GM18511 (cell line): Measurements from ENCODE around the gene MTG2.

Experiments used
- ATAC-seq: cut with Tn5 transposase; IDR thresholded peaks from one replicate; pipeline ENCODE4 v1.9.1; 2021; ENCODE audit warnings: mild to moderate bottlenecking, moderate library complexity; ENCODE audit not compliant: unreplicated experiment

MTG2 gene

DNA sequence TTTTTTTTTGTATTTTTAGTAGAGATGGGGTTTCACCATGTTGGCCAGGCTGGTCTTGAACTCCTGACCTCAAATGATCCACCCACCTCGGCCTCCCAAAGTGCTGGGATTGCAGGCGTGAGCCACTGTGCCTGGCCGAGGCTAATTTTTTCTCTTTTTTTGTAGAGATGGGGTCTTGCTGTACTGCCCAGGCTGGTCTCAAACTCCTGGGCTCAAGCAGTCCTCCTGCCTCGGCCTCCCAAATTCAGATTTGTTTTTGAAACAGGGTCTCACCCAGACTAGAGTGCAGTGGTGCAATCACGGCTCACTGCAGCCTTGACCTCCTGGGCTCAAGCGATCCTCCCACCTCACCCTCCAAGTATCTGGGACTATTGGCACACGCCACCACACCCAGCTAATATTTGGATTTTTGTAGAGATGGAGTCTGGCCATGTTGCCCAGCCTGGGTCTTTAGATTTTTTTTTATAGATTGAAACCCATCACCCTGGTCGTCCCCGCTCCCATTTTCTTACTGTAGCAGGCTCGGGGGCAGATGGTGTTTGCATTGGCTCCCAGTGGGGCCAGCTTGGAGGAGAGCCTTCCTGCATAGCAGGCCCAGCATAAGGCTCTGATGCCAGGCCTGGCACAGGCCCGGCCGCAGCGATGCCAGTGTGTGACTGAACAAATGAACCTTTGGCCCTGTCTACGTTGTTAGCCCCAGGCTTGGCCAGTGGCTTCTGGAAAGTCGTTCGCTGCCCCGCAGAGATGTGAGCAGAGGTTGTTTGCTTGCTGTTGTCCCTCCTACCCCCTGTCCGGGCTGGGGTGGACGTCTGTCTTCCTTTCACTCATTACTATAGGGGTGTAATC is 4.3 kb upstream of the MTG2 start:
- no peak for ATAC-seq

GRCh38 chr20:62179162-62179504 is 3.7 kb upstream of the MTG2 start:
- ATAC-seq, result no peak

DNA sequence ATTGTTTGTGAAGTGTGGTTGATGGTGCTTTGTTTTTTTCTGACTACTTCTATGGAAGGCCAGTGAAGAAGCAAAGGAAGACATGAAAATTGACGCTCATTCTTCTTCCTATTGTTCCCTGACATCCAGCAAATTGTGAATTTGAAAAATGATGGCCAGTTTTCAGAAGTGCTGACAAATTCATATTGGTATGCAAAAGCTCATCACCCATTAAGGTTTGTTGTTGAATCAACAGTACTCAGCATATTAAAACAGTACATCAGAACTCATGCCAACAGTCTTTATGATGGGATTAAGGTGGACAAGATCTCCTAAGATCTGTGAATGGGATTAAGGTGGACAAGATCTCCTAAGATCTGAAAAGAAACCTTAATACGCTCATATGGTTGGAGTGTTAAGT is 1.0 kb upstream of the MTG2 start:
- no peak for ATAC-seq

GRCh38 chr20:62183426-62184142 is 756 bp downstream of the MTG2 start:
- ATAC-seq, result no peak

- no peak for ATAC-seq
Observed at GRCh38 chr20:62186096-62186426, 3.2 kb downstream of the MTG2 start.

DNA sequence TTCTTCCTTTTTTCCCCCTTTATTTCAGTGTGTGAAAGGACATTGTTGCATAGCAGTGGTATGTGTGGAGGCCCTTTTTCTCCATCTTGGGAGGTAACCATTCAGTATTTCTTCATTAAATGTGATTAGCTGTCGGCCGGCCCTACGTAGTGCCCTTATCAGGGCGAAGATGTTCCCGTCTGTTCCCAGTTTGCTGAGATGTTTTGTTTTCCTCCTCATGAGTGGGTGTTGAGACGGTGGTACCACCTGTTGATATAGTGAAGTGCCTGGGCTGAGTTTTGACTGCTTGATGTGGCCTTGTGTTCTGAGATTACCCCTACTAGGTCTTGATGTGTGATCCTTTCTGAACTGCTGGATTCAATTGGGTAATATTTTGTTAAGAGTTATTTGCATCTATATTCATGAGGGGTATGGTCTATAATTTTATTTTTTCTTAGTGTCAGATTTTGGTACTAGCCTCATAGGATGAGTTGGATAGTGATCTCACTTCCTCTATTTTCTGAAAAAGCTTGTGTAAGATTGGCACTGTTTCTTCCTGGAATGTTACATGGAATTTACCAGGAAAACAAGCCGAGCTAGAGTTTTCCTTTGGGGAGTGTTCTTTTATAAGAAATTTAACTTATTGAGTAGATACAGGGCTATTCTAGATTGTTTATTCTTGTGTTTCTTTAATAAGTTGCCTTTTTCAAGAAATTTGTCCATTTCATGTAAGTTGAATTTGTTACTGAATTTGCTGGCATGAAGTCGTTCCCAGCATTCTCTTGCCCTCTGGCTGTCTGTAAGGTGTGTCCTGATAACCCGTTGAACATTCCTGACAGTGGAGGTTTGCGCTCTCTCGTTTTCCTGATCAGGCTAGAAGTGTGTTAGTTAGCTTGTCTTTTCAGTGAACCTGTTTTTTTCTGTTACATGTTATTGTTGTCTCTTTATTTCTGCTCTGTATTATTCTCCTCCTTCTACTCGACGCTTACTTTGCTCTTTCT is 4.3 kb downstream of the MTG2 start:
- no peak for ATAC-seq

DNA sequence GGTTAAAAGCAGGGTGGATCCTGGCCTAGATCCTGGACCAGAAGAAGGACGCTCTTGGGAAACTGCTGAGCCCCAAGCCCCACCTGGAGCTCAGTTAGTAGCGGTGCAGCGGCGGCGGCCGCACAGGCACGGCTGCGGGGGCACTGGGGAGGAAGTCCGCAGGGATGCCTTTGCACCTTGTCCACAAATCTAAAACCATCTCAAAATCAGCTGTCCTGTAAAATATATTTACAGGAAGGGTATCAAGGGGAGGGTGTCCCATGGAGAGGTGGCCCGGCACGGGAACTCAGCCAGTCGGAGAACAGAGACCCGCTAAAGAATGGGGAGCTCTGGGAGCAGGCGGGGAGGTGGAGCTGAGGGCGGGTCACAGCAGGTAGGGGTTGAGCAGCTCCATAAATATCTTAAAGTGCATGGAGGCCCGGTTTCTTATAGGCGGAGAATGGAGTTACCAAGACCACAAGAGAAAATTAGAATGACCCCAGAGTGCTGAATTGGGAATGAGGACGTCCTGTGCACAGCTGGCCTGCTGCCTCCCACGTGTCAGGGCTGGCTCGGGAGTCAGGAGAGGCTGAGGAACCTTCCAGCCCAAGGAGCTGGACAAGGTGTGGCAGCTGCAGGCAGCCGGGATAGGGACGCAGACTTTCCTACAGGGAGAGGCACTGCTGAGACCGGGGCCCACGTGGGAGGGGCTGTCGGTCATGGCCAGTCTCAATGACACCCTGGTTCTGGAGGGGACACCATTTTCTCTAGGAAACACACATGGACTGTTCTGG is 8.0 kb downstream of the MTG2 start:
- ATAC-seq, result no peak

DNA sequence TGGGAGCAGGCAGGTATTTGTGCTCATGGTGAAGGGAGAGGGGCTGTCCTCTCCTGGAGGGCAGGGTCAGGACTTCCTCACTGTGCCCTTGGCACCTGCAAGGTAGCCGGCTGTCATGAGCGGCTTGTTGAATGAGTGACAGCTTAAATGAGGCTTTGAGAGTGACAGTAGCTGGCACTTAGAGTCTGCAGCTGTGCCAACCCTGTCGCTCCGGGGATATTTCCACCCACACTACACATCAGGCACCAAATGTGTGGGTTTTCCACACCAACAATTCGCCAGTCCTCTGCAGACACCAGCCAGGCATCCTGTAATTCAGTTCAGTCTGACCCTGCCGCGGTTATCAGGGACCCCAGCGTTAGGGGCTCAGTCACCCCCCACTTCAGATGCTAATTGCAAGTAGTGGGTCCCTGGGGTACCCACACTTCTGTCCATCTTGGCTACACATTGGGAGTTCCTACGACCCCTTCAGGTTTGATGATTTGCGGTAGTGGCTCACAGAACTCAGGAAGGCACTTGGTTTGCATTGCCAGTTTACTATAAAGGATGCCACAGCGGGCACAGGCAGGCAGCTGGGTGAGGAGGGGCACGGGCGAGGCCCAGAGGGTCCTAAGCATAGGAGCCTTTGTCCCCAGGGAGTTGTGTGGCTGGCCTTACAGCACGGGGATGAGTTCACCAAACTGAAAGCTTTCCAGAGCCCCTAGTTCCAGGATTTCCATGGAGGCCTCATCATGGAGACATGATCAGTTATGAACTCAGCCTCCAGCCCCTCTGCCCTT is 9.1 kb downstream of the MTG2 start:
- no peak for ATAC-seq

DNA sequence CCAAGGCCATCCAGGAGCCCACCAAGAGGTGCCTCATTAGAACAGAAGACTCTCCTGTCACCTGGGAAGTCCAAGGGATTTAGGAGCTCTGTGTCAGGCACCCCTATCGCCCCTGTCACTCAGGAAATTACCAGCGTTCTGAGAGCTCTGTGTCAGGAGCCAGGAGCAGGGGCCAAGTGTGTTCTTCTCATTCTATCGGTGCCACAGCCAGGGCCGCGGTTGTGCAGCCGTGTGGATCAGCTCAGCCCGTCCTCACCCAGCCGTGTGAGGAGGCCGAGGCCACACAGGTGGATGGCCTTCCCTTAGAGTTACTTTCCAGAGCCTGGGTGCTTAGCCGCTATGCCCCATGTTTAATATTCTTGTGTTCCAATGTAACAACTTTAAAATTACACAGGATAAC is 9.8 kb downstream of the MTG2 start:
- ATAC-seq, result no peak

DNA sequence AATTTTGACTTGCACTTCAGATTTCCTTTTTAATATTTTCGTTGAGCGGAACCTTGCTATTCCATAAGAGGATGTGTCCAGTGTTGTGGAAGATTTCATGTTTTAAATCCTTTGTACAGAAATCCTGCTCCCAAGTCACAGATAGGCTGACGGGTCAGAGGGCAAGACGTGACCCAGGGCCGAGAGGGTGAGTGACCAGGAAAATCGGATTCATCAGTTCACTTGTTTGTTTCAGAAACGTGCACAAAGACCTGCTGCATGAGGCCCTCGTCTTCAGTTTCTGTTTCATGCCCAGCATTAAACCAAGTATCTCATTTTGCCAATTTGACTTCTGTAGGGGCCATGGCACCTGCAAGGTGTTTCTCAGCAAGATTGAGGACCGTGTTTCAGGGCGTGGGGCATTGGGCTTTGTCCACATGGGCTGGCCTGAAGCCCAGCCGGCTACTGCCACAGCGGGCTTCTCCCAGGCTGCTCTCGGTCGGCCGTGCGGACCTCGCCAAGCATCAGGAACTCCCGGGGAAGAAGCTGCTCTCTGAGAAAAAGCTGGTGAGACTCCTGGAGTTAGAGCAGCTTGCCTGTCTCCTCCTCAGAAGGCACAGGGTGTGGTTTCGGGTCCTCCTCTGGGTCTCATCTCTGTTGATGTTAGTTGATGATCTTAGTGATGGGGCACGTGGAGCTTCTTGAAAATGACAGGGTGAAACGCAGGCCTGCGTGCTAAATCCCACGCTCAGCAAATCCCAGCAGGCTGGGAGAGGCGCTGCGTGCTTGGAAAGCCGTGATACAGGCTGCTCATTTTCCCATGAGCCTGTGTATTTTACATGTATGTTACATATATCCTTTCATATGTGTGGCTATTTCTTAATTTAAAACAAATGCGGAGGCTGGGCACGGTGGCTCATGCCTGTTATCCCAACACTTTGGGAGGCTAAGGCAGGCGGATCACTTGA is 10.5 kb downstream of the MTG2 start:
- ATAC-seq, result no peak

- ATAC-seq, result no peak
Observed at GRCh38 chr20:62195075-62195405, 12.2 kb downstream of the MTG2 start.

DNA sequence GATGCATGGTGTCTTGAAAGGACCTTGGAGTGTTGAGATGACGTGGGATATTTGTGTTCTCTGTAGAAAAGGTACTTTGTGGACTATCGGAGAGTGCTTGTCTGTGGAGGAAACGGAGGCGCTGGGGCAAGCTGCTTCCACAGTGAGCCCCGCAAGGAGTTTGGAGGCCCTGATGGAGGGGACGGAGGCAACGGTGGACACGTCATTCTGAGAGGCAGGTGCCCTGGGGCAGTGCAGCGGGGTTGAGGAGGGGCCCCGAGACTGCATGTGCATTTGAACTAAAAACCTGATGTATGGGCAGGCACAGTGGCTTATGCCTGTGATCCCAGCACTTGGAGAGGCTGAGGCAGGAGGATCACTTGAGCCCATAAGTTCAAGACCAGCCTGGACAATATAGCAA is 12.9 kb downstream of the MTG2 start:
- ATAC-seq, result no peak

- no peak for ATAC-seq
Observed at GRCh38 chr20:62196286-62196685, 13.5 kb downstream of the MTG2 start.

GRCh38 chr20:62197311-62197710 is 14.5 kb downstream of the MTG2 start:
- ATAC-seq, result no peak

GRCh38 chr20:62197801-62198200 is 15.0 kb downstream of the MTG2 start:
- no peak for ATAC-seq

- no peak for ATAC-seq
Observed at GRCh38 chr20:62198496-62198895, 15.7 kb downstream of the MTG2 start.

- ATAC-seq, result no peak
Observed at GRCh38 chr20:62198931-62199330, 16.1 kb downstream of the MTG2 start.

GRCh38 chr20:62200491-62201172 is 17.8 kb downstream of the MTG2 start:
- ATAC-seq, result no peak
